ENCODE results near the gene GPR146. TPM values are rescaled to one million over a fixed set of nuclear protein-coding genes. Genes with fewer than 3 reads are reported as not detected.

GPR146 gene
- total RNA-seq, 2 donors from 2014 or later: 9.0 to 20.3 TPM

Other genes starting within 250 kb of the GPR146 start
- 100 to 1,000 TPM; 205 to 319 TPM for gene SUN1, start 212.1 kb upstream of the GPR146 start, total RNA-seq
- 10 to 100 TPM; 26.9 to 28.4 TPM for gene GET4, start 168.0 kb upstream of the GPR146 start, total RNA-seq
- 10 to 100 TPM; 24.5 to 24.6 TPM for gene ADAP1, start 89.9 kb upstream of the GPR146 start, total RNA-seq
- 10 to 100 TPM in 1 of 2 donors, 1 to 10 TPM in 1; 7.2 to 18.1 TPM for gene COX19, start 69.0 kb upstream of the GPR146 start, total RNA-seq
- not detected for gene CYP2W1, start 61.4 kb upstream of the GPR146 start, total RNA-seq
- gene GPER1, start 43.6 kb downstream of the GPR146 start, total RNA-seq: 1 to 10 TPM; 3.9 to 5.3 TPM
- 10 to 100 TPM; 19.3 to 23.2 TPM for gene ZFAND2A, start 115.7 kb downstream of the GPR146 start, total RNA-seq
- not detected for gene UNCX, start 188.3 kb downstream of the GPR146 start, total RNA-seq

Data from thoracic aorta (tissue), 2 donors.